HG03520 (cell line): ENCODE data around the gene IGF2.
"Not testable (repeated sequence)": the region's sequence is repeated elsewhere in the genome, so short reads cannot be mapped to it uniquely, and the experiment has no call there.

Source experiments
- ATAC-seq: cut with Tn5 transposase; IDR thresholded peaks from one replicate; pipeline ENCODE4 v1.9.1; 2021; ENCODE audit warnings: mild to moderate bottlenecking, moderate library complexity; ENCODE audit not compliant: unreplicated experiment

The IGF2 gene

DNA sequence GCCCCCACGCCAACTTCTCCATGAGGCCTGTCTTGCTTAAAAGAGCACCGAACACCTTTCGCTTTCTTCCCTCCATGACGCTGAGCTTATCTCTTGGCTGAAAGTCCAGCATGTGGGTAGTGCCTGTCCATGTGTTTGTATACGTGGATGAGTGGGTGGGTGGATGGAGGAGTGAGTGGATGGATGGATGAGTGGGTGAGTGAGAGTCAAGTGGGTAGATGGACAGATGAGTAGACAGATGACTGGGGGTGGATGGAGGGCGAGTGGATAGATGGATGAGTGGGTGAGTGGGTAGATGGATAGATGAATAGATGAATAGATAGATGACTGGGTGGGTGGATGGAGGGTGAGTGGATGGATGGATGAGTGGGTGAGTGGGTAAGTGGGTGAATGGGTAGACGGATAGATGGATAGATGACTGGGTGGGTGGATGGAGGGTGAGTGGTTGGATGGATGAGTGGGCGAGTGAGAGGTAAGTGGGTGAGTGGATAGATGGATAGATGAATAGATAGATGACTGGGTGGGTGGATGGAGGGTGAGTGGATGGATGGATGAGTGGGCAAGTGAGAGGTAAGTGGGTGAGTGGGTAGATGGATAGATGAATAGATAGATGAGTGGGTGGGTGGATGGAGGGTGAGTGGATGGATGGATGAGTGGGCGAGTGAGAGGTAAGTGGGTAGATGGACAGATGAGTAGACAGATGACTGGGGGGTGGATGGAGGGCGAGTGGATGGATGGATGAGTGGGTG lies 14.3 kb downstream of the IGF2 start:
- not testable (repeated sequence) for ATAC-seq

DNA sequence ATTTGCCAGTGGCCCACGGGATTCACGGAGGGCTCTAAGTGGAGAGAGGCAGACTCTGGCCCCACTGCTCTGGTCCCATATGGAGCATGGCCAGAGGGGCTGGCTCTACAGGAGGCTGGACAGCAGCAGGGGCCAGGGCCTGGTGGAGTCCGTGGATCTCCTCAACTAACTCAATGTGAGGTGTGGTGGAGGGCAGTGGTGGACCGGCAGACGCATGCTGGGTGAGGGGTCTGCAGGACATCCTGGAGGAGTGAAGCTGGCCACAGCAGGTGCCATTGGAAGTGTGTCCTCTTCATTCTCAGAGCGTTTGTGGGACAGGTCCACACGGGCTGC lies 15.6 kb downstream of the IGF2 start:
- ATAC-seq: no peak

DNA sequence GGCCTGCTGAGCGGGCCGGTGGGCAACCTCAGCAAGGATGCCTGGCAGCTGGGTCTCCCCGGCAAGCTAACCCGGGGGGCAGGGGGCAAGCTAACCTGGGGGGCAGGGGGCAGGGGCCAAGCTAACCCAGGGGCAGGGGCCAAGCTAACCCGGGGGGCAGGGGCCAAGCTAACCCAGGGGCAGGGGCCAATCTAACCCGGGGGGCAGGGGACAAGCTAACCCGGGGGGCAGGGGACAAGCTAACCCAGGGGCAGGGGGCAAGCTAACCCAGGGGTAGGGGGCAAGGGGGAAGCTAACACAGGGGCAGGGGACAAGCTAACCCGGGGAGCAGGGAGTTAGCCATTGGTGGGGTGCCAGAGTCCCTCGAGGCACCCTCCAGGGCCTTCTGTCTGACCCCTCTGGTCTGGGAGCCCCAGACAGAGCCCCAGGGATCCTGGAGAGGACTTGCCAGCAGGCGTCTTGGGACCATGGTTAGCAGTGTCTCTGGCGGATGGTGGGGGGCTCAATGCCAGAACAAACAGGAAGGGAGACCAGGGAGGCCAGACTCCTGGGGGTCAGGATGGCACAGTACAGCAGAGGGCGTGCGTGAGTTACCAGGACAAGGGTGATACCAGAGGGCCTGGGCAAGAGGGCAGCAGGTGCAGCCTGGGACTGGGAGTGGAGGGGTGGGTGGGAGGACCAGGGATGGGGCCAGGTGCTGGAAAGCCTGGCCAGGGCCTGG lies 16.1 kb downstream of the IGF2 start:
- no peak for ATAC-seq

DNA sequence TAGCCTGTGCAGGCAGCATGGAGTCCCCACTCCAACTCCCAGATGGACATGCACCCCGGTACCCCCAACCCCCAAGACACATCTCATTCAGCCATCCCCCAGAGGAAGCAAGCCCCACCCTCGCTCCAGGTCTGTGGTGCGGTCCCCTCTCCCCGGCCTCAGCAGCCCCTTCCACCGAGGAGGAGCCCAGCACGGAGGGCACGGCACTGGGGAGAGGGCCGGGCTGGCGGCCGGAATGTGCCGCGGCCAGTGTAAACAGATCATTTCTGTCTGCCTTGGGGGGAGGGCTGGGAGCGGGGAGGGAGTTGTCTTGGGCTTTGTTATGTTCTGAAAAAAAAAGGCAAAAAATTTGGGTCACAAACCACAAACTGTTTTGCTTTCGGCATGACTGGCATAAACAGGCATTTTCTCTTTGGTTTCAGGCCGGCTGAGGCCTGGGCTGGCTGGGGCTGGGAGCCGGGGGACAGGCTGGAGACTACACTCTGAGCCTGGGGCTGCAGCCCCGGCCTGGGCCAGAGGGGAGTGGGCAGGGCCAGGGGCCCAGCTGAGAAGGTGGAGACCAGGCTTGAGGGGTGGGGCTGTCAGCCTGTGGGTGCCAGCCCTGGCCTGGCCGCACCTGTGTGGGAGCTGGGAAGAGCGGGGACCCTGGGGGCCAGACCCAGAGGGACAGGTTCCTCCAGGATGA lies 16.8 kb downstream of the IGF2 start:
- ATAC-seq: no peak

DNA sequence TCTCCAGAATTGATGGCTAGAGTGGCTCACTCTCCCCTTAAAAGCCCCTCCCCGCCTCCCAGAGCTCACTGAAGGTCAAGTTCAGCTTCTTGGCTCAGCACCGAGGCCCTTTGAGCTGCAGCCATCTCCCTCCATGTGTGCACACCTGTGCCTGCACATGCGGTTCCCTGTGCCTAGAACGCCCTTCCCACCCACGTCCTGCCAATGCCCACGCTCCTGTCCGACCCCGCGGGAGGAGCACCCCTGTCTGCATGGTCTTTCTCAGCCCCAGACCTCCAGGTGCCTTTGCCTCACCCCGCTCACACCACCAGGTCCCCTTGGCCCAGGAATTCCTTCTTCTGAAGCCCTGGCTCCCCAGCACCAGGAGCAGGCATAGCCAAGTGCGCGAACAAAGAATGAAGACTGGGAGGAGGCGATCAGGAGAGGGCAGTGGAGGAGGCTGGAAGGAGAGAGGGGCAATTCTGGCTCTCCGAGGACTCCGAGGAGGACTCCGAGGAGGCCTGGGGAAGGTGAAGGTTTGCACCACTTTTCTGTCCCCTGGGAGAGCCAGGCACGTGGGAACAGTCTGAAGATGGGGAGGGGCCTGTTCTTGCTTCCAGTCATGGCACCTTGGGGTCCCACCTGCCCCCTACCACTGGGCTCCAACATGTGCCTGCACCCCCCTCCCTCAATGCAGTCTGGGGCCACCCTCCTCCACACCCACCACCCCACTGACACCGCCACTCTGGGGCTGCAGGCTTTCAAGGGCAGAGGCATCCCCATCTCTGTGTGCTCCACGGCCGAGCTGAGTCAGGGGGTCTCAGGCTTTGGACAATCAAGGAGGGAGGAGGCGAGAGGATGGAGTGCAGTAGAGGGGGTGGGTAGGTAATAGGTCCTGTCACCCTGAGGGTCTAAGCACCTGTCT lies 17.7 kb downstream of the IGF2 start:
- no peak for ATAC-seq

DNA sequence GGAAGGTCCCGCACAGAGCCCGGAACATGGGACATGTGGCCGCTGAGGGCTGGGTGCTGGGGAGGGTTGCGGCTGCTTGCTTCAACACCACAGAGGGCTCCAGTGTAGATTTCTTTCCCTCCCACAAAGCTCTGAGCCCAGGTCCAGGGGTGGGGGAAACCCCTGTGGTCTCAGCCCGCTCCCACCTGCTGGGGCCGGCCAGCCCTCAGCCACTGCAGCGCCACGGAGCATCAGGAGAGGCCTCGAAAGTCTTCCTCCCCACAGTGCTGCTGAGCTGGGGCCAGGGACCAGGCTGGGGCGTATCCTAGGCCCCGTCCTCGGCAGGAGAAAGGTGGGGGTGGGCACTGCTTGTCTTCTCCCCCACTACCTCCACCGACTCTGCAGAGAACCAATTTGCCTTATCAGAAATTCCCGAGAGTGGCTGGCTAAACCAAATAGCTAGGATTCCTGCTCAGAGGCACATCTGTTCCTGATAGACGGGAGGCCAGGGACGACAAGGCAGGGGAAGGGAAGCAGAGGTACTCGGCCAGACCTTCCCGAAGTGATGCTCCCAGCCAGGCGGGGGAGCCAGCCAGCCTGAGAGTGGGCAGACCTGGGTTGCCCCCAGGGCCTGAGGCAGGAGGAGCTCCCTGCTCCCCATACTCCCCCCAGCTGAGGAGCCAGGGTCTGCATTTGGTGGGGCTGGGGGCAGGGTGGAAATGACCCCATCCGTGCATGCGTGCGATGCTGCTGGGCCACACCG lies 18.7 kb downstream of the IGF2 start:
- ATAC-seq: no peak

DNA sequence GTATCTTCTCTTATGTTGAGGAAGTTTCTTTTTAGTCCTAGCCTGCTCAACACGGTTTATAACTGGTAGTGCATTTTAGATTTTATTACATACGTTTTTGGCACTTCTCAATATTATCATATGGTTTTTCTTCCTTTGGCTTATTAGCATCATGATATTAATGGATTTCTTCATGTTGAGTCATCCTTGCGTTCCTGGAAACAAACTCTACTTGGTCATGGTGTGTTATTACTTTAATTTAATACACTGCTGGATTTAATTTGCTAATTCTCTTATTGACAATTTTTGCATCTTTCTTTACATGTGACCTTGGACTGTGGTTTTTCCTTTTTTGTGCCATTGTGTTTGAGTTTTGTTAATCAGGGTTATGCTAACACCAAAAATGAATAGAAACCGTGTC lies 20.5 kb downstream of the IGF2 start:
- no peak for ATAC-seq

DNA sequence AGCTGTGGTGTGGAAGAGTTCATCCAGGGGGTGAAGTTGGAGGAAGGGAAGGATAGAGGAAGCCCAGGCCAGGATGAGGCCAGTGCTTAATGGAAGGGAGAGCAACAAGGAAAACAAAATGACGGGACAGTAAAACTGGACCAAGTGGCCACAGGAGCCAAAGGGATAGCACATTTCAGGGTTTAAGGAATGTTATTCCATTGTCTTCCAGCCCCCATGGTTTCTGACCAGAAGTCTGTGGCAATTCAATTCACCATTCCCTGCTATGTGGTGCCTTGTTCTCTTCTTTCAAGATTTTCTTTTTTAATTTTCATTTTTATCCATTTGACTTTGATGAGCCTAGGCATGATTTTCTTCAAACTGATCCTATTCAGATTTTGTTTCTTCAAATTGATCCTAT lies 22.5 kb downstream of the IGF2 start:
- ATAC-seq: no peak

DNA sequence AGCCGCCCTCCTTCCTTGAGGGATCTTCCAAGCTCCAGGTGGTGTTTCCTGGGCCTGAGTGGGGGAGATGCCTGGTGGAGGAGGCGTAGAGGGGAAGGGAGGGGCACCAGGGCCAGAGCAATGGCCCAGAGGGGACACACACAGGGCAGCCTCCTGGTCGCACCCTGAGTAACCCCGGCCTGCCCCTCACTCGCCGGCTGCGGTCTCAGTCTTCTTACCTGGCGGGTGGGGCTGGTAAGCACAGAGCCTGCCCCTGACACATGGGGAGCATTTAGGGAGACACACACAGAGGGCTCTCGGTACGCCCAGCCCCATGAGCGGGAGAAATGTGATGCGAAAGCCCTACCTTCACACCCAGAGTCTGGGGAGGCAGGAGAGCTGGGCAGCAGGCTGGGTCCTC lies 23.9 kb downstream of the IGF2 start:
- no peak for ATAC-seq

DNA sequence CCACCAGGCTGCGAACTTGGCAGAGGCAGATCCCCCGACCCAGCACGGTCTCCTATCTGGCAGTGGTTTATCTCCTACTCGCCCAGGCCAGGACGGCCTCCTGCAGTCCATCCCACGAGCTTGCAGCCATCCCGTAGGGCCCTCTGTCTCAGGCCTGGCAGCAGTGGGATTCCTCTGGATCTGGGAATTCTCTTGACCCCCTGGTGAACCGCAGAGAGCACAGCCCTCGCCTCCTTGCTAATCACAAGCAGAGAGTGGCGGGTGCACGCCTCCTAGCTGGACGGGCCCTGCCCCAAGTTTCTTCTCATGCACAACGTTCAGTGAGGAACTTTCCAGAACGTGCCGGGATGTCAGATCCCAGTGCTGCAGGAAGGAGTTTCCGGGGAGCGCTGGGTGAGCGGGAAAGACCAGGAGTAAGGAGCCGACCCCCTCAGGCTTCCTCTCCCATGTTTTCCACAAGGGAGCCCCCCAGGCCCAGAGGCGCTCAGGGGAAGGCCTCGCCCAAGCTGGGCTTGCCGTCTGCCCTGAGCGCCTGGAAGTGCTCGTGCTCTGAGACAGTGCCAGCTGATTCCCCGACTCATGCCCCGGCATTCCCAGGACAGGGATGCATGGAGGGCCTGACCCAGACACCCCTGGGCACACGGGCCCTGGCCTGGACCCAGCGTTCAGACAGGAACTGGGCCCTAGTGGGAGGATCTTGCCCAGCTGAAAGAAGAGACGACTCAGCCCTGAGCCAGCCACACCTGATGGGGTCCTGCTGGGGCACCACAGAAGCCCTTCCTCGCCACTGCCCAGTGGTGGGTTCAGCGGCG lies 24.6 kb downstream of the IGF2 start:
- no peak for ATAC-seq

DNA sequence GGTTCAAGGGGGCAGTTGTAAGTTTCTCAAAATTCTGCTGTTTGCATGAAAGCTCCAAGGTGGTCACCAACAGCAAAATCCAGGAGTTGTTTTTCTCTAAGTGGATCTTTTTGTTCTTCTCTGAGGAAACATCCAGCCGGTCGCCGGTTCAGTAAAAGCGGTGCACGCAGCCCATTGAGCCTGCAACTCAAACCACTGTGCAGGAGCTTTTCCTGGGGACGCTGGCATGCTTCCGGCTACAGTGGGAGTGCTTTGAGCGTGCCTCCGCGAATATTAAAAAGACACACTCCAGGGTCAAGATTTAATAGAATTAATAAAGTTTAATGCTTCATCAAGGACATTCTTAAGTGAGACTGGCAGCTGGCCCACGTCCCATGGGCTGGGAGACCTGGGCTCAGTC lies 25.4 kb downstream of the IGF2 start:
- no peak for ATAC-seq

DNA sequence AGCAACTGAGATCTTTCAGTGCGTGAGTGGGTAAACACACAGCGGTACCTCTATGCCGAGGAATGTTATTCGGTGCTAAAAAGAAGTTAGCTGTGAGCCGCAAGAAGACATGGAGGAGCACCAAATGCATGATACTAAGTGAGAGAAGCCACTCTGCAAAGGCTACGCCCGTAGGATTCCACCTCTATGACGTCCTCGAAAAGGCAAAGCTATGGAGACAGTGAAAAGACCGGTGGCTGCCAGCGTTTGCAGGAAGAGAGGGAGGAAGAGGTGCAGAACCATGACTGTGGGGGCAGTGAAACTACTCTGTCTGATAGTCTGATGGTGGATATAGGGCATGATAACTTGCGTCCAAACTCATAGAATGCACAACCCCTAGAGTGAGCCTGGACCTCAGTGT lies 28.7 kb downstream of the IGF2 start:
- ATAC-seq: no peak

DNA sequence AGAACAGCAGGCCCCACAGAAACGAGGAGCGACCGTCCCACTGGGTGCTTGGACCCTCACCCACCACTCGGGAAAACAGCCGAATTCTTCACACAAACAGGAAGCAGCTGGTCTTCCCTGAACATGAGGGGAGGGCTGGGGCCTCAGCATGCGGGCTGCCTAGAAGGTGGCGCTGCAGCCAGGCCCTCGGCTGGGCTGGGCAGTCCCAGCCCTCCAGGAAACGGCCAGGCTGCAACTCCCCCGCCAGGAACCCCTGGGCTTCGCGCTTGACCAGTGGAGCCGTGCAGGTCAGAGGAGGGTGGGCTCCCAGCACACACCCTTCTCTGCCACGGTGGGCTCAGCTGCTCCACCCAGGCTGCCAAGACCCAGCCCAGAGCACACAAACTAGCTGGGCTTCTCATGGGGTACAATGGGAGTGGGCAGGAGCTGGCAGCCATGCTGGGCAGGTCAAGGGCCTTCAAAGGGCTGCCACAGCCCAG lies 29.6 kb downstream of the IGF2 start:
- no peak for ATAC-seq

DNA sequence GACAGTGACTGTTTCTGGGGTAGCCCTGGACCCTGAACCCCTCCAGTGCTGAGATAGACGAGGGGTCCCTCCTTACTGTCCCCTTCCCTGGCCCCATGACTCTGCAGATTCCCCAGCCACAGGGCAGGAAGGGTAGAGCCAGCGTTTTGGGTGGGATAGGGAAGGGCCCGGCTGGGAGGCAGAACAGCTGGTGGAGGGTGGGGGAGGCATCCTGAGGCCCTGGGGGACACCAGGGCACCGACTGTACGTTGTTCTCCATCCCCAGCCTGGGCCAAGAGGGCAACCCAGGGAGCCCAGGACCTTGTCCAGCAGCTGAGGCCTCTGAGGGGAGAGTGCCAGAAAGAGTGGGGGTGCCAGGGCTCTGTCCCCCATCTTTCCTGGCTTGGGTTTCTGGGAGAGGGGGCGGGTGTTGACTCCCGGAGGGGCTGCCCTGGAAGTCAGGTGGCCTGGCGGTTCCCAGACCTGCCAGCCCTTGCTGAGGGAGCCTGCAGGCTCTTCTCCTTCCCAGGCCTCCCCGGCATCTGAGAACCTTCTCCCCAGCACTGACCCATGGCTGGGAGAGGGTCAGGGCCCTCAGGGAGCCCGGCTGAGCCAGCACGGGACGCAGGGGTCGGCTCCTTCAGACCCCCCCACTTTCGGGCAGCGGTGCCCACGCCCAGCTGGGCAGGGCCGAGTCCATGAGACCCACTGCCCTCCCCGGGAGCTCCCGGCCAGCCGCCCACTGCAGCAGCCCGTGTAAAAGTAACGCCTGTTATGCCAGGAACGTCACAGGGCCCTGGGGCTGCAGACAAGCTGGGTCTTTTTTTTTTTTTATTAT lies 30.3 kb downstream of the IGF2 start:
- no peak for ATAC-seq

DNA sequence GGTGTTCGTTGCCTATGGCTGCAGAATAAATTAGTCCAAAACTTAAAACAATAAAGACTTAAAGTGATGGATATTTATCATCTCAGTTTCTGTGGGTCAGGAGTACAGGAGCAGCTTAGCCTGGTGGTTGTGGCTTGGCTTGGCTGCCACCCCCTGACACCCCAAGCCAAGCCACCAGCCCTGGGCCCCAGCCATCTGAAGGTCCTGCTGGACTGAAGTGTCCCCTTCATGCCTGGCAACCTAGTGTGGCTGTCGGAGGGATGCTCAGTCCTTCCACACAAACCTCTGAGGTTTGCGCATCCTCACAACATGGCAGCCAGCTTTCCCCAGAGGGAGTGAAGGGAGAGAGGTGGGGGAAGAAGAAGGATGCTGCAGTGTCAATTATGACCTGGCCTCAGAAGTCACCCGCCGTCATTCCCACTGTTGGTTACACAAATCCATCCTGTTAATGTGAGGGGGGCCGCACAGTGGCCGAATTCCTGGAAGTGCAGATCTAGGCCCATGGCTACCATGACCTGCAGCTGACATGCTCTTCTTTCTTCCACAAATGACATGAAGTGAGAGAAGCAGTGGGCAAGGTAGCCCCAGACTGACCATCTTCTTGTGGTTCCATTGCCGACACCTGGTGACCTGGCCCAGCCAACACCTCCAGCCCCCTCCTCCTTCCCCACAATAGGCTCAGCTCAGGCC lies 31.1 kb downstream of the IGF2 start:
- no peak for ATAC-seq

DNA sequence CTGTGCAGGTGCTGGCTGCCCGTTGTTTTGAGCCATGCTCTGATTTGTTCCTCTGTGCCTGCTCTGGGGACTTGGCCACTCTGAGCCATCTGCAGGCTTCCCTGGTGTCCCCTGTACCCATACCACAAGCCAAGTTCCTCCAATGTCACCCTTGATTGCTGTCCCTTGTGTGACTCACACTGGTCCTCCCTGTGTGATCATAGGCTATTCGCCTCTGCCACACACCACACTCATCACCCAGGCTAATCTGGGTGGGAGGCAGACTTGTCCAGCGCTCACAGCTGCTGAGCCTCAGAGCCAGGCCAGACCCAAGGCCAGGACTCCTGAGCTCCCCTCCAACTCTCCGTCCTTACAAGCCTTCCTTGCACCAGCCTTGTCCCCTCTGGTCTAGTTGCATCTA lies 31.7 kb downstream of the IGF2 start:
- ATAC-seq: no peak

DNA sequence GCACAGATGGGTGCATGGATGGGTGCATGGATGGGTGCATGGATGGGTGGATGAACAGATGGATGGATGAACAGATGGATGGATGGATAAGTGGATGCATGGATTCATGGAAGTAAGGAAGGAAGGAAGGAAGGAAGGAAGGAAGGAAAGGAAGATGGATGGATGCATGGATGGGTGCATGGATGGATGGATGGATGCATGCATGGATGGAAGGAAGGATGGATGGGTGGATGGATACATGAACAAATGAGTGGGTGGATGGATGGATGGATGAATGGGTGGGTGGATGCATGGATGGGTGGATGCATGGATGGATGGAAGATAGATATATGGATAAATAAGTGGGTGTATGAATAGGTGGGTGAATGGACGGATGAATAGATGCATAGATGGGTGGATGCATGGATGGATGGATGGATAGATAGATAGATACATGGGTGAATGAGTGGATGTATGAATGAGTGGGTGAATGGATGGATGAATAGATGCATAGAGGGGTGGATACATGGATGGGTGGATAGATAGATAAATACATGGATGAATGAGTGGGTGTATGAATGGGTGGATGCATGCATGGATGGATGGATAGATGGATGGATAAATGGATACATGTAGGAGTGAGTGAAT lies 32.5 kb downstream of the IGF2 start:
- ATAC-seq: no peak

DNA sequence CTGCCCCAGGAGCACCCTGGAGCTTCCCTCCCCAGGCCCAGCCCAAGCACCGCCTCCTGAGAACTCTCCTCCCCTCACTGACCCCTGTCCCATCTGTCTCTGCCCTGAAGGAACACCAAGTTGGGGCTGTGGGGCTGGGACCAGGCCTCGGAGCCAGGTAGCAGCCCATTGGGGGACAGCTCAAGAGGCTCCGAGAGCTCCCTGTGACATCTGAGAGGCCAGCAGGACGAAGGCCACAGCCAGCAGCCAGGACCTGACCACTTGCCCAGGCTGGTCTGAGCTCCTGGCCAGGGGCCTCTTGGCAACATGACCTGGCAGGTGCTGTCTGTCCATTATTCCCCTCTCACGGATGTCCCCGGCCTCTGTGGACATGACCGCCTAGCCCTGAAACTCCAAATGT lies 33.7 kb downstream of the IGF2 start:
- no peak for ATAC-seq
